GM23338 (cell line): ENCODE measurements around the gene SNTG2. TPM values are rescaled to one million over a fixed set of nuclear protein-coding genes. Genes with fewer than 3 reads are reported as not detected.

Source experiments
- ATAC-seq: fragments of 200-7000 bp; cut with Tn5 transposase; 3 replicates; pipeline ENCODE4 v1.9.1; 2020
- DNase-seq: peaks from one replicate; pipeline ENCODE4 v3.0.0-alpha.2; 2015; ENCODE audit warnings: low spot score
- H2AFZ ChIP-seq: fragments of 200-600 bp; sonication (generic); 2 replicates; pipeline ENCODE4 v1.8.0; 2016; ENCODE audit warnings: antibody characterized with exemption, mild to moderate bottlenecking, moderate library complexity
- H3F3A ChIP-seq: fragments of 200-600 bp; sonication (generic); replicated peaks from 2 replicates; pipeline ENCODE4 v1.8.0; 2017; ENCODE audit warnings: antibody characterized with exemption, mixed run types, low read depth
- H3K27ac ChIP-seq: fragments of 200-600 bp; sonication (generic); 2 replicates; pipeline ENCODE4 v1.6.1; 2016; ENCODE audit warnings: low read depth
- H3K27me3 ChIP-seq: fragments of 200-600 bp; sonication (generic); 2 replicates; pipeline ENCODE4 v1.8.0; 2016; ENCODE audit warnings: mild to moderate bottlenecking, mixed run types, moderate library complexity; ENCODE audit not compliant: insufficient read depth
- H3K36me3 ChIP-seq: fragments of 200-600 bp; sonication (generic); 2 replicates; pipeline ENCODE4 v1.8.0; 2016; ENCODE audit warnings: mild to moderate bottlenecking; ENCODE audit not compliant: insufficient read depth
- H3K4me1 ChIP-seq: fragments of 200-600 bp; sonication (generic); 2 replicates; pipeline ENCODE4 v1.8.0; 2016; ENCODE audit warnings: mild to moderate bottlenecking, moderate library complexity; ENCODE audit not compliant: insufficient read depth
- H3K4me2 ChIP-seq: fragments of 200-600 bp; sonication (generic); 2 replicates; pipeline ENCODE4 v1.7.1; 2017; ENCODE audit warnings: mixed run types
- H3K4me3 ChIP-seq: fragments of 200-600 bp; sonication (generic); 2 replicates; pipeline ENCODE4 v1.6.1; 2016; ENCODE audit warnings: mixed run types
- H3K79me2 ChIP-seq: fragments of 200-600 bp; sonication (generic); replicated peaks from 2 replicates; pipeline ENCODE4 v1.8.0; 2017; ENCODE audit warnings: mild to moderate bottlenecking; ENCODE audit not compliant: insufficient read depth
- H3K9me2 ChIP-seq: fragments of 200-600 bp; sonication (generic); 2 replicates; pipeline ENCODE4 v1.8.0; 2017; ENCODE audit not compliant: insufficient read depth
- H4K20me1 ChIP-seq: fragments of 200-600 bp; sonication (generic); replicated peaks from 2 replicates; pipeline ENCODE4 v1.8.0; 2017; ENCODE audit warnings: mild to moderate bottlenecking; ENCODE audit not compliant: insufficient read depth
- H3K27ac Mint-ChIP-seq: 2 replicates; pipeline ENCODE4 v1.8.0; 2020; ENCODE audit warnings: inconsistent platforms, mild to moderate bottlenecking, moderate library complexity, mixed read lengths
- H3K27me3 Mint-ChIP-seq: 3 replicates; pipeline ENCODE4 v1.8.0; 2022; ENCODE audit warnings: low read depth, mild to moderate bottlenecking, moderate library complexity, mixed read lengths, inconsistent platforms; ENCODE audit not compliant: insufficient read depth, poor library complexity
- H3K36me3 Mint-ChIP-seq: 3 replicates; pipeline ENCODE4 v1.8.0; 2021; ENCODE audit warnings: low read depth, mild to moderate bottlenecking, inconsistent platforms, moderate library complexity, mixed read lengths
- H3K4me1 Mint-ChIP-seq: 3 replicates; pipeline ENCODE4 v1.8.0; 2020; ENCODE audit warnings: mild to moderate bottlenecking, inconsistent platforms, mixed read lengths
- H3K4me3 Mint-ChIP-seq: 3 replicates; pipeline ENCODE4 v1.8.0; 2021; ENCODE audit warnings: moderate library complexity, mild to moderate bottlenecking, inconsistent platforms, mixed read lengths
- H3K9me3 Mint-ChIP-seq: 3 replicates; pipeline ENCODE4 v1.8.0; 2020; ENCODE audit warnings: moderate library complexity, mild to moderate bottlenecking, inconsistent platforms, mixed read lengths
- CREB1 ChIP-seq: fragments of 250-450 bp; sonication (Bioruptor Pico); IDR thresholded peaks from 2 replicates; pipeline ENCODE4 v1.5.0; 2020; ENCODE audit warnings: low read depth, mild to moderate bottlenecking, moderate library complexity
- CTCF ChIP-seq, 2 experiments: fragments of 200-600 bp in 1 of 2; sonication (generic) in 1 of 2; conservative IDR thresholded peaks; 2 replicates each; pipeline versions ENCODE4 v1.5.1 to v1.6.1; 2016 to 2017; ENCODE audit warnings: antibody characterized with exemption in 2 of 2, low read depth in 2 of 2, mild to moderate bottlenecking in 2 of 2, moderate library complexity in 1 of 2
- EZH2 ChIP-seq: fragments of 200-600 bp; sonication (generic); IDR thresholded peaks from one replicate; pipeline ENCODE4 v1.8.0; 2017; ENCODE audit warnings: antibody characterized with exemption, mild to moderate bottlenecking, low read depth; ENCODE audit not compliant: unreplicated experiment
- EZH2phosphoT487 ChIP-seq: fragments of 200-600 bp; sonication (generic); IDR thresholded peaks from one replicate; pipeline ENCODE4 v1.8.1; 2018; ENCODE audit warnings: antibody characterized with exemption; ENCODE audit not compliant: unreplicated experiment
- POLR2AphosphoS5 ChIP-seq: IDR thresholded peaks from 2 replicates; pipeline ENCODE4 v1.6.1; 2016; ENCODE audit warnings: antibody characterized with exemption, low read depth
- STAT1 ChIP-seq: IDR thresholded peaks from one replicate; pipeline ENCODE4 v1.6.1; 2016; ENCODE audit warnings: antibody characterized with exemption; ENCODE audit not compliant: unreplicated experiment
- ZNF462 ChIP-seq: fragments of 250-450 bp; sonication (Bioruptor Pico); IDR thresholded peaks from 2 replicates; pipeline ENCODE4 v1.5.0; 2020; ENCODE audit warnings: mild to moderate bottlenecking, moderate library complexity
- polyA plus RNA-seq: library from polyadenylated mRNA; unstranded; fragments of >200 nt; fragmentation: Nextera tagmentation; extraction: Ambion mirVana; gene quantifications from 2 replicates; pipeline ENCODE4 v1.2.1, GENCODE V29; 2016
- total RNA-seq: library from RNA; depleted of rRNA; stranded (reverse); fragments of >200 nt; shearing (Covaris generic); gene quantifications from 2 replicates; pipeline ENCODE4 v1.2.3, GENCODE V29; 2014
- TF ChIP-seq, protein P1 (sequence below): IDR thresholded peaks from one replicate; pipeline ENCODE4 v1.6.1; 2018; ENCODE audit warnings: antibody characterized with exemption; ENCODE audit not compliant: unreplicated experiment

The SNTG2 gene
- total and polyA plus RNA-seq, 2 experiments from 2014 or later = 27.5 to 60.4 TPM

- TF ChIP-seq, protein P1, sequence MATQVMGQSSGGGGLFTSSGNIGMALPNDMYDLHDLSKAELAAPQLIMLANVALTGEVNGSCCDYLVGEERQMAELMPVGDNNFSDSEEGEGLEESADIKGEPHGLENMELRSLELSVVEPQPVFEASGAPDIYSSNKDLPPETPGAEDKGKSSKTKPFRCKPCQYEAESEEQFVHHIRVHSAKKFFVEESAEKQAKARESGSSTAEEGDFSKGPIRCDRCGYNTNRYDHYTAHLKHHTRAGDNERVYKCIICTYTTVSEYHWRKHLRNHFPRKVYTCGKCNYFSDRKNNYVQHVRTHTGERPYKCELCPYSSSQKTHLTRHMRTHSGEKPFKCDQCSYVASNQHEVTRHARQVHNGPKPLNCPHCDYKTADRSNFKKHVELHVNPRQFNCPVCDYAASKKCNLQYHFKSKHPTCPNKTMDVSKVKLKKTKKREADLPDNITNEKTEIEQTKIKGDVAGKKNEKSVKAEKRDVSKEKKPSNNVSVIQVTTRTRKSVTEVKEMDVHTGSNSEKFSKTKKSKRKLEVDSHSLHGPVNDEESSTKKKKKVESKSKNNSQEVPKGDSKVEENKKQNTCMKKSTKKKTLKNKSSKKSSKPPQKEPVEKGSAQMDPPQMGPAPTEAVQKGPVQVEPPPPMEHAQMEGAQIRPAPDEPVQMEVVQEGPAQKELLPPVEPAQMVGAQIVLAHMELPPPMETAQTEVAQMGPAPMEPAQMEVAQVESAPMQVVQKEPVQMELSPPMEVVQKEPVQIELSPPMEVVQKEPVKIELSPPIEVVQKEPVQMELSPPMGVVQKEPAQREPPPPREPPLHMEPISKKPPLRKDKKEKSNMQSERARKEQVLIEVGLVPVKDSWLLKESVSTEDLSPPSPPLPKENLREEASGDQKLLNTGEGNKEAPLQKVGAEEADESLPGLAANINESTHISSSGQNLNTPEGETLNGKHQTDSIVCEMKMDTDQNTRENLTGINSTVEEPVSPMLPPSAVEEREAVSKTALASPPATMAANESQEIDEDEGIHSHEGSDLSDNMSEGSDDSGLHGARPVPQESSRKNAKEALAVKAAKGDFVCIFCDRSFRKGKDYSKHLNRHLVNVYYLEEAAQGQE = no peak
Measured at GRCh38 chr2:1209761-1210160, 259.1 kb downstream of the SNTG2 start (continued).

DNA sequence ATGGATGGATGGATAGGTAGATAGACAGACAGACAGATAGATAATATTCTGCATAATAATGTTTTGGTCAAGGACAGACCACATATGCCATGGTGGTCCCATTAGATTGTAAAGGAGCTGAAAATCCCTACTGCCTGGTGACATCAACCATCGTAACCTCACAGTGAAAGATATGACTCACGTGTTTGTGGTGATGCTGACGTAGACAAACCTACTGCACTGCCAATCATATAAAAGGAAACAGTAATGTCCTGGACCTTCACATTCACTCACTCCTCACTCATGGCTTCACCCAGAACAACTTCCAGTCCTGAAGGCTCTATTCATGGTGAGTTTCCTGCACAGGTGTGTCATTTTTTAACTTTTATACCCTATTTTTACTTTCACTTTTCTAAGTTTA, 259.7 kb downstream of the SNTG2 start:
- TF ChIP-seq EZH2phosphoT487 = no peak
- Histone ChIP-seq H4K20me1 (peaks cover 3% of the 10 kb centered on the region; the same call in 1 of the 2 replicates), H3K4me3 (no peak overlapping the region), H2AFZ (no peak overlapping the region), H3K36me3 (peaks cover 16% of the 10 kb centered on the region), H3K27me3 (no peaks in the 10 kb centered on the region), H3K79me2 (no peaks in the 10 kb centered on the region), H3K4me1 (no peaks in the 10 kb centered on the region), H3K9me2 (no peaks in the 10 kb centered on the region), H3K27ac (no peak overlapping the region), H3F3A (no peaks in the 10 kb centered on the region), H3K4me2 (no peak overlapping the region)
- no peaks in the 10 kb centered on the region for H3K4me1 Mint-ChIP-seq
- no peak for ATAC-seq
- no peaks in the 10 kb centered on the region for H3K27me3 Mint-ChIP-seq
- no peak for DNase-seq
- H3K36me3 Mint-ChIP-seq = peaks cover 59% of the 10 kb centered on the region
- H3K27ac Mint-ChIP-seq = no peak overlapping the region
- H3K9me3 Mint-ChIP-seq = peaks cover 31% of the 10 kb centered on the region
- H3K4me3 Mint-ChIP-seq = no peak overlapping the region

GRCh38 chr2:1219901-1220573, 269.4 kb downstream of the SNTG2 start:
- H3K36me3 Mint-ChIP-seq = peaks cover 60% of the 10 kb centered on the region
- Histone ChIP-seq H3K79me2 (no peaks in the 10 kb centered on the region), H3K4me3 (no peak overlapping the region), H3K4me2 (no peak overlapping the region), H3K27me3 (no peaks in the 10 kb centered on the region), H3K27ac (no peak overlapping the region), H4K20me1 (no peaks in the 10 kb centered on the region), H3K36me3 (no peaks in the 10 kb centered on the region; the same call in 1 of the 2 replicates), H2AFZ (no peak overlapping the region), H3K4me1 (no peaks in the 10 kb centered on the region), H3F3A (peaks cover 10% of the 10 kb centered on the region), H3K9me2 (peaks cover 4% of the 10 kb centered on the region; the same call in 1 of the 2 replicates)
- no peak for DNase-seq
- H3K27ac Mint-ChIP-seq = no peak overlapping the region
- H3K27me3 Mint-ChIP-seq = peaks cover 37% of the 10 kb centered on the region
- peaks cover 4% of the 10 kb centered on the region; the same call in 1 of the 3 replicates for H3K4me1 Mint-ChIP-seq
- H3K9me3 Mint-ChIP-seq = peaks cover 43% of the 10 kb centered on the region
- no peak for ATAC-seq
- H3K4me3 Mint-ChIP-seq = no peak overlapping the region
- TF ChIP-seq CTCF (conservative IDR thresholded peaks at IDR 0.05; ENCODE audit: low read depth in 2 of 2) (no peak), POLR2AphosphoS5 (no peak), STAT1 (no peak), EZH2 (no peak), ZNF462 (no peak), CREB1 (CRISPR knock-in tag) (no peak)
